OCI-M2 (cell line): ENCODE data around the gene RIOX2.
"Not testable (repeated sequence)": the region's sequence is repeated elsewhere in the genome, so short reads cannot be mapped to it uniquely, and the experiment has no call there.

ENCODE experiments used
- DNase-seq: peaks from one replicate; lab custom pipeline; 2025; ENCODE audit not compliant: unreplicated experiment; lab: John Stamatoyannopoulos, UW

RIOX2 gene

GRCh38 chr3:97914388-97914787 is 57.8 kb downstream of the RIOX2 start:
- no peak for DNase-seq

GRCh38 chr3:97911459-97911858 is 60.8 kb downstream of the RIOX2 start:
- no peak for DNase-seq

GRCh38 chr3:97910931-97911351 is 61.3 kb downstream of the RIOX2 start:
- DNase-seq = no peak

- not testable (repeated sequence) for DNase-seq
These were observed 61.9 kb downstream of the RIOX2 start for GRCh38 chr3:97910236-97910831.

- DNase-seq = not testable (repeated sequence)
These were observed 62.4 kb downstream of the RIOX2 start for GRCh38 chr3:97909830-97910229.

- no peak for DNase-seq
These were observed 70.7 kb downstream of the RIOX2 start for GRCh38 chr3:97901313-97902248.

- DNase-seq = no peak
These were observed 72.9 kb downstream of the RIOX2 start for GRCh38 chr3:97899331-97899730.

- no peak for DNase-seq
These were observed 75.7 kb downstream of the RIOX2 start for GRCh38 chr3:97896547-97896946.

- no peak for DNase-seq
These were observed 76.1 kb downstream of the RIOX2 start for GRCh38 chr3:97896129-97896528.

GRCh38 chr3:97895216-97895615 is 77.0 kb downstream of the RIOX2 start:
- no peak for DNase-seq

- DNase-seq = no peak
These were observed 79.4 kb downstream of the RIOX2 start for GRCh38 chr3:97892852-97893251.
